ENCODE data around the gene C16orf86.

DNA sequence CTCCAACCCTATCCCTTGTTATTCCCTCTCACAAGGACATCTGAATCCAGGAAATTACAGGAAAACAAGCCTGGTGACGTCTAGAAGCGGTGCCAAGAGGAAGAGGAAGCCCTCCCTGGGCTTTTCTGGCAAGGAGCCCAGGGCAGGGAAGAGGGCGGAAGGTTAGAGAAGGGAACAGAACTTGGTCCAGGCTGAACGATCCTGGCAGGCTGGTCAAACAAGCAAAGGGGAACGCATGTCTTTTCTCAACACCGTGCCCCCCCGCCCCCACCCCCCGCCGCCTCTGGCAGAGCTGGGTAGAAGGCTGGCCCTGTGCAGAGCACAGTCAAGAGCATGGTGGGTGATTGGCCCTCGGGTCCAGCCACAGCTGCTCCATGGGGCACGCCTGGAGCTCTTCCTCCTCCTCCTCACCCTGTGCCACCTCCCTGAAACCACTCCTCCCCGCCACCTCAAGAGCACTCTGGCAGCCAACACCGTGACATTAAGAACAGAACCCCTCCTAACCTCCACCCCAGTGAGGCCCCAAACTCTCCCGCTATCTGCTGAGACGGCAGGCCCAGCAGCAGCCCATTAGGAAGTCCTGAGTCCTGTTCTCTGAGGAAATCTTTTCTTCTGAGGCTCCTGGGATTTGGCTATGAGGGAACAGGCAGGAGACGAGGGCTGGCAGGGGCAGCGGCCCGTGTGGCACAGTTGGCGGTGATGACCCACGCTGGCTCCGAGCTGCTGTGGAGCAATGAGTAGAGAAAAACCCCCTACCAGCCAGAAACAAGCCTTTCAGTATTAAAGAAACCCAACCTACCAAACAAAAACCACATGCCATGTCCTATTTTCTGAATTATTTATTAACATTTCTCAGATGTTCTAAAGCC is 7.3 kb downstream of the C16orf86 start:
- TF ChIP-seq, protein P1, sequence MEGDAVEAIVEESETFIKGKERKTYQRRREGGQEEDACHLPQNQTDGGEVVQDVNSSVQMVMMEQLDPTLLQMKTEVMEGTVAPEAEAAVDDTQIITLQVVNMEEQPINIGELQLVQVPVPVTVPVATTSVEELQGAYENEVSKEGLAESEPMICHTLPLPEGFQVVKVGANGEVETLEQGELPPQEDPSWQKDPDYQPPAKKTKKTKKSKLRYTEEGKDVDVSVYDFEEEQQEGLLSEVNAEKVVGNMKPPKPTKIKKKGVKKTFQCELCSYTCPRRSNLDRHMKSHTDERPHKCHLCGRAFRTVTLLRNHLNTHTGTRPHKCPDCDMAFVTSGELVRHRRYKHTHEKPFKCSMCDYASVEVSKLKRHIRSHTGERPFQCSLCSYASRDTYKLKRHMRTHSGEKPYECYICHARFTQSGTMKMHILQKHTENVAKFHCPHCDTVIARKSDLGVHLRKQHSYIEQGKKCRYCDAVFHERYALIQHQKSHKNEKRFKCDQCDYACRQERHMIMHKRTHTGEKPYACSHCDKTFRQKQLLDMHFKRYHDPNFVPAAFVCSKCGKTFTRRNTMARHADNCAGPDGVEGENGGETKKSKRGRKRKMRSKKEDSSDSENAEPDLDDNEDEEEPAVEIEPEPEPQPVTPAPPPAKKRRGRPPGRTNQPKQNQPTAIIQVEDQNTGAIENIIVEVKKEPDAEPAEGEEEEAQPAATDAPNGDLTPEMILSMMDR (IDR thresholded peaks at IDR 0.05; ENCODE audit: low read depth, low read length, poor library complexity, severe bottlenecking): no peak
- TF ChIP-seq EZH2phosphoT487 (IDR thresholded peaks at IDR 0.05; ENCODE audit: borderline replicate concordance, low read length): no peak

Measured in DOHH2 (cell line).